Left renal pelvis (tissue), 4 donors: ENCODE results near the gene MRPS14. TPM values are rescaled to one million over a fixed set of nuclear protein-coding genes. Genes with fewer than 3 reads are reported as not detected.

Experiments used
- polyA plus RNA-seq, 4 donors: library from polyadenylated mRNA; unstranded; fragments of 120-200 nt; gene quantifications; one replicate each; pipeline ENCODE4 v1.2.1, GENCODE V29; 2013; ENCODE audit not compliant: insufficient read length in 4 of 4

The MRPS14 gene
- polyA plus RNA-seq, 4 donors: 46.4 to 56.4 (median 49.2) TPM

Other genes starting within 250 kb of the MRPS14 start
- gene CACYBP, start 23.5 kb downstream of the MRPS14 start, polyA plus RNA-seq: 100 to 1,000 TPM; 113 to 135 (median 129) TPM
- 1 to 10 TPM; 2.3 to 3.5 (median 2.4) TPM for gene TNN, start 44.4 kb upstream of the MRPS14 start, polyA plus RNA-seq
- 10 to 100 TPM in 3 of 4 donors, 1 to 10 TPM in 1; 6.4 to 16.4 (median 14.5) TPM for gene KIAA0040, start 169.4 kb upstream of the MRPS14 start, polyA plus RNA-seq